Naive B cell (primary cell): ENCODE measurements around the gene AGAP1. TPM values are rescaled to one million over a fixed set of nuclear protein-coding genes. Genes with fewer than 3 reads are reported as not detected.

ENCODE experiments used
- ATAC-seq, 2 donors: fragments of 150-1000 bp; cut with Tn5 transposase; 2 replicates each; pipeline ENCODE4 v1.10.0; 2021; ENCODE audit warnings: low read depth in 2 of 2, mild to moderate bottlenecking in 2 of 2, moderate library complexity in 2 of 2
- DNase-seq: peaks from one replicate; pipeline ENCODE4 v3.0.0; 2022
- H3K27ac Mint-ChIP-seq, 6 donors: one replicate each; pipeline ENCODE4 v1.8.0; 2020 to 2022; ENCODE audit warnings: mild to moderate bottlenecking in 6 of 6, mixed read lengths in 6 of 6, moderate library complexity in 5 of 6, inconsistent platforms in 2 of 6
- H3K27me3 Mint-ChIP-seq, 3 donors: one replicate each; pipeline ENCODE4 v1.8.0; 2021 to 2022; ENCODE audit warnings: mixed read lengths in 3 of 3, mild to moderate bottlenecking in 1 of 3
- H3K36me3 Mint-ChIP-seq, 2 donors: one replicate each; pipeline ENCODE4 v1.8.0; 2020 to 2022; ENCODE audit warnings: mixed read lengths in 2 of 2, inconsistent platforms in 1 of 2, mild to moderate bottlenecking in 1 of 2
- H3K4me1 Mint-ChIP-seq, 3 donors: one replicate each; pipeline ENCODE4 v1.8.0; 2020 to 2022; ENCODE audit warnings: mixed read lengths in 3 of 3, inconsistent platforms in 1 of 3, mild to moderate bottlenecking in 1 of 3, moderate library complexity in 1 of 3
- H3K4me3 Mint-ChIP-seq, 8 donors: one replicate each; pipeline ENCODE4 v1.8.0; 2020 to 2022; ENCODE audit warnings: mild to moderate bottlenecking in 8 of 8, mixed read lengths in 8 of 8, moderate library complexity in 8 of 8, inconsistent platforms in 2 of 8
- H3K9me3 Mint-ChIP-seq, 7 donors: one replicate each; pipeline ENCODE4 v1.8.0; 2020 to 2022; ENCODE audit warnings: mixed read lengths in 7 of 7, mild to moderate bottlenecking in 5 of 7, inconsistent platforms in 2 of 7, moderate library complexity in 1 of 7
- polyA plus RNA-seq, 6 donors: library from polyadenylated mRNA; unstranded; fragments of 300-500 nt; fragmentation: Illumina TruSeq; gene quantifications; one replicate each; pipeline ENCODE4 v1.2.3, GENCODE V29; 2021; ENCODE audit warnings: low read depth in 6 of 6

AGAP1 gene
- polyA plus RNA-seq, 6 donors from 2014 or later = not detected

GRCh38 chr2:235789552-235789951, 295.7 kb downstream of the AGAP1 start:
- Mint-ChIP-seq H3K4me1 (no peaks in the 10 kb centered on the region), H3K27ac (no peak overlapping the region), H3K36me3 (no peaks in the 10 kb centered on the region), H3K9me3 (peaks cover 0 to 4% (median 0%) of the 10 kb centered on the region in 7 donors), H3K27me3 (peaks cover 14 to 35% (median 26%) of the 10 kb centered on the region in 3 donors), H3K4me3 (no peak overlapping the region)
- ATAC-seq = no peak
- no peak for DNase-seq

GRCh38 chr2:235793163-235793752, 299.4 kb downstream of the AGAP1 start:
- no peaks in the 10 kb centered on the region for H3K4me1 Mint-ChIP-seq
- H3K9me3 Mint-ChIP-seq = peaks cover 0 to 1% (median 0%) of the 10 kb centered on the region in 7 donors
- peaks cover 14 to 33% (median 27%) of the 10 kb centered on the region in 3 donors for H3K27me3 Mint-ChIP-seq
- H3K36me3 Mint-ChIP-seq = no peaks in the 10 kb centered on the region
- no peak for ATAC-seq
- H3K4me3 Mint-ChIP-seq = no peak overlapping the region
- DNase-seq = no peak
- no peak overlapping the region for H3K27ac Mint-ChIP-seq

DNA sequence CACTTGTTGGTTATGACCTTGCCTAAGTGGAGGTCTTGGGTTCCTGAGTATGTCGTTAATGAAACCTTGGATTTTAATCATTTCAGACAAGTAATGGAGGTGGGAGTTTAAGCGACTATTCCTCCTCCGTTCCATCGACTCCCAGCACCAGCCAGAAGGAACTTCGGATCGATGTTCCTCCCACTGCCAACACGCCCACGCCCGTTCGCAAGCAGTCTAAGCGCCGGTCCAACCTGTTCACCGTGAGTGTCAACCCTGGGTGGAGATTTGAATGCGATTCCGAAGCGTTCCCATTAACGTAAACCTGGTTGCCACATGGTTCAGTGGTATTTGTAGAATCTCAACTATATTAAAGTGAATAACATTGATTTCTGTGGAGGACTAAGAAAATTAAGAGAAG, 305.4 kb downstream of the AGAP1 start:
- H3K4me3 Mint-ChIP-seq = no peak overlapping the region
- no peaks in the 10 kb centered on the region for H3K4me1 Mint-ChIP-seq
- no peak for DNase-seq
- no peaks in the 10 kb centered on the region for H3K9me3 Mint-ChIP-seq
- peaks cover 0 to 18% (median 6%) of the 10 kb centered on the region in 3 donors for H3K27me3 Mint-ChIP-seq
- no peak overlapping the region for H3K27ac Mint-ChIP-seq
- H3K36me3 Mint-ChIP-seq = no peaks in the 10 kb centered on the region
- ATAC-seq = no peak

- Mint-ChIP-seq H3K27ac (no peak overlapping the region), H3K36me3 (no peaks in the 10 kb centered on the region), H3K27me3 (peaks cover 0 to 12% (median 10%) of the 10 kb centered on the region in 3 donors), H3K4me3 (no peak overlapping the region), H3K9me3 (no peaks in the 10 kb centered on the region), H3K4me1 (no peaks in the 10 kb centered on the region)
- DNase-seq = no peak
- no peak for ATAC-seq
These were observed 308.7 kb downstream of the AGAP1 start for GRCh38 chr2:235802542-235802941.

- DNase-seq = no peak
- Mint-ChIP-seq H3K4me1 (no peaks in the 10 kb centered on the region), H3K27ac (no peak overlapping the region), H3K36me3 (no peaks in the 10 kb centered on the region), H3K9me3 (no peaks in the 10 kb centered on the region), H3K27me3 (peaks cover 0 to 12% (median 6%) of the 10 kb centered on the region in 3 donors), H3K4me3 (no peak overlapping the region)
- ATAC-seq = no peak
These were observed 309.2 kb downstream of the AGAP1 start for GRCh38 chr2:235803028-235803427.

- no peaks in the 10 kb centered on the region for H3K4me1 Mint-ChIP-seq
- ATAC-seq (no peak), DNase-seq (no peak)
- H3K9me3 Mint-ChIP-seq = no peaks in the 10 kb centered on the region
- no peak overlapping the region for H3K4me3 Mint-ChIP-seq
- H3K27me3 Mint-ChIP-seq = peaks cover 0 to 6% (median under 1%) of the 10 kb centered on the region in 3 donors
- H3K36me3 Mint-ChIP-seq = no peaks in the 10 kb centered on the region
- H3K27ac Mint-ChIP-seq = no peak overlapping the region
These were observed 310.8 kb downstream of the AGAP1 start for GRCh38 chr2:235804676-235805075.

GRCh38 chr2:235806986-235807750, 313.3 kb downstream of the AGAP1 start:
- ATAC-seq (no peak), DNase-seq (no peak)
- Mint-ChIP-seq H3K9me3 (no peaks in the 10 kb centered on the region), H3K4me1 (no peaks in the 10 kb centered on the region), H3K4me3 (no peak overlapping the region), H3K27ac (no peak overlapping the region), H3K27me3 (peaks cover 0 to 6% (median 0%) of the 10 kb centered on the region in 3 donors), H3K36me3 (no peaks in the 10 kb centered on the region)

GRCh38 chr2:235808366-235808765, 314.5 kb downstream of the AGAP1 start:
- H3K27me3 Mint-ChIP-seq = peaks cover 0 to 6% (median 0%) of the 10 kb centered on the region in 3 donors
- no peaks in the 10 kb centered on the region for H3K9me3 Mint-ChIP-seq
- H3K4me3 Mint-ChIP-seq = no peak overlapping the region
- no peak for DNase-seq
- no peak for ATAC-seq
- no peak overlapping the region for H3K27ac Mint-ChIP-seq
- H3K36me3 Mint-ChIP-seq = no peaks in the 10 kb centered on the region
- no peaks in the 10 kb centered on the region for H3K4me1 Mint-ChIP-seq

DNA sequence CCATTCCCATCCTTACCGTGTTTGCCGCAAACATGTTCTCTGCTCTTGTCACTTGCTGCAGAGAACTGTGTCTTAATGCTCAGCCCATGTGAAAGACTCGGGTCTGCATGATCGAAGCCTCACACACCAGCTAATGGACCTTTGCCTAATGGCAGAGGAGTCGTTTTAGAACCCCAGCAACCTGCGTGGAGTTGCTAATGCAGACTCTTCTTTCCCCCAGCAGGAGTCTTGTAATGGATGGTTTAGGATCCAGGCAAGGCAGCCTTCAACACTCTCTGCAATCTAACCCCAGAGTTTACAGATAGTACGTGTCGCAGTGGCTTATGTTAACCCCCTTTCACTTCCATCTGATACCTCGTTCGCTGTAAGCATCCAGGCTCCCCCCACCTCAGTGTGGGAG, 316.4 kb downstream of the AGAP1 start:
- H3K27me3 Mint-ChIP-seq = no peaks in the 10 kb centered on the region
- no peaks in the 10 kb centered on the region for H3K36me3 Mint-ChIP-seq
- DNase-seq (no peak), ATAC-seq (no peak)
- H3K27ac Mint-ChIP-seq = no peak overlapping the region
- peaks cover 0 to 3% (median 0%) of the 10 kb centered on the region in 7 donors for H3K9me3 Mint-ChIP-seq
- no peak overlapping the region for H3K4me3 Mint-ChIP-seq
- H3K4me1 Mint-ChIP-seq = no peaks in the 10 kb centered on the region

GRCh38 chr2:235810846-235811245, 317.0 kb downstream of the AGAP1 start:
- Mint-ChIP-seq H3K4me3 (no peak overlapping the region), H3K36me3 (no peaks in the 10 kb centered on the region), H3K27ac (no peak overlapping the region), H3K4me1 (no peaks in the 10 kb centered on the region), H3K27me3 (no peaks in the 10 kb centered on the region), H3K9me3 (peaks cover 0 to 3% (median 0%) of the 10 kb centered on the region in 7 donors)
- DNase-seq (no peak), ATAC-seq (no peak)

- Mint-ChIP-seq H3K4me3 (peak overlapping the region in 1 of 8 donors; percentile 35), H3K27ac (no peak overlapping the region), H3K9me3 (peaks cover 0 to 3% (median 0%) of the 10 kb centered on the region in 7 donors), H3K36me3 (no peaks in the 10 kb centered on the region), H3K4me1 (no peaks in the 10 kb centered on the region), H3K27me3 (no peaks in the 10 kb centered on the region)
- DNase-seq = no peak
- no peak for ATAC-seq
These were observed 317.8 kb downstream of the AGAP1 start for GRCh38 chr2:235811446-235812184.

DNA sequence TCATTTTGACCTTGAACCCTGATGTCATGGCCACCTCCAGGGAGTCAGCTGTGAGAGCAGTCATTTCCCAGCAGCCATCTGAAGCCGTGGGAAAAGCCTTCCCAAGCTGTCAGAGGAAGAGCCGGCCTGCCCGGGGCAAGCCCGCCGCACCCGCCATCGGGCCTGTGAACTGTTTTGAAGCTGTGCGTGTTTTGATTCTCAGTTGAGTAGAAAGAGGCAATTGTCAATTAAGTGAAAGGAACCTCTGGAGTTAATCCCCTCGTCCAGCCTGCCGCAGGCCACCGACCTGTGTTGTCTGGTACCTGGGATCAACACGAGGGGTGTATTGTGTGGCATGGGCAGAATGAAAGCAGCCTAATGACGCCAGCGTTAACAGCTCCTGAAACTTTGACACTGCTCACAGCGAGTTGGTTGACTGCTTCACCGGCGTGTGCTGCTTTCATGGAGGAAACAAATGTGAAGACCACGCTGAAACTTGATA, 318.4 kb downstream of the AGAP1 start:
- Mint-ChIP-seq H3K4me1 (no peaks in the 10 kb centered on the region), H3K27ac (no peak overlapping the region), H3K9me3 (peaks cover 0 to 3% (median 0%) of the 10 kb centered on the region in 7 donors), H3K36me3 (no peaks in the 10 kb centered on the region), H3K4me3 (peak overlapping the region in 1 of 8 donors; percentile 2), H3K27me3 (no peaks in the 10 kb centered on the region)
- no peak for DNase-seq
- ATAC-seq = no peak

- DNase-seq (no peak), ATAC-seq (no peak)
- Mint-ChIP-seq H3K4me1 (no peaks in the 10 kb centered on the region), H3K36me3 (no peaks in the 10 kb centered on the region), H3K27ac (no peak overlapping the region), H3K9me3 (peaks cover 0 to 3% (median 0%) of the 10 kb centered on the region in 7 donors), H3K27me3 (no peaks in the 10 kb centered on the region), H3K4me3 (no peak overlapping the region)
These were observed 319.6 kb downstream of the AGAP1 start for GRCh38 chr2:235813398-235813797.
